ENCODE results near the gene PASK. TPM values are rescaled to one million over a fixed set of nuclear protein-coding genes. Genes with fewer than 3 reads are reported as not detected.

The PASK gene
- total RNA-seq, 2 experiments from 2014 or later = 26.8 to 84.3 TPM

GRCh38 chr2:241153616-241154015 is 4.3 kb upstream of the PASK start:
- POLR2A ChIA-PET = no interaction called here
- Histone ChIP-seq H3K27ac (ENCODE audit: low read depth, low read length, poor library complexity, severe bottlenecking) (no peak overlapping the region), H3K9me2 (ENCODE audit: insufficient read depth, low read length) (no peaks in the 10 kb centered on the region), H3K79me2 (ENCODE audit: insufficient read depth, low read depth, low read length) (peaks cover 18% of the 10 kb centered on the region; the same call in 1 of the 2 replicates), H3K36me3 (ENCODE audit: insufficient read depth, low read length) (peaks cover 33% of the 10 kb centered on the region), H3K4me1 (ENCODE audit: insufficient read depth, low read length, poor library complexity, severe bottlenecking) (peaks cover 14% of the 10 kb centered on the region), H3K9me3 (ENCODE audit: low read length) (no peaks in the 10 kb centered on the region), H4K20me1 (ENCODE audit: insufficient read depth, low read length) (peaks cover 11% of the 10 kb centered on the region), H3K4me3 (ENCODE audit: low read depth, low read length, poor library complexity, severe bottlenecking) (no peak overlapping the region), H3K4me2 (ENCODE audit: low read length) (no peak overlapping the region), H2AFZ (ENCODE audit: low read length) (no peak overlapping the region)
- no TSS peak for BruUV-seq (replicated peaks)
- no peak for DNase-seq (ENCODE audit: low spot score)
- TF ChIP-seq EZH2phosphoT487 (IDR thresholded peaks at IDR 0.05; ENCODE audit: borderline replicate concordance, low read depth, low read length) (no peak), CTCF (conservative IDR thresholded peaks at IDR 0.05; ENCODE audit: low read length) (no peak)
- CTCF ChIA-PET (ENCODE audit: unreplicated experiment) = no interaction called here
- intact Hi-C loops (cut with micrococcal nuclease; ENCODE audit: unreplicated experiment) = no loop called here

GRCh38 chr2:241151934-241152660 is 2.8 kb upstream of the PASK start:
- peaks cover 13% of the 10 kb centered on the region for H4K20me1 ChIP-seq (ENCODE audit: insufficient read depth, low read length)
- peak overlapping the region; percentile 95; the same call in 1 of the 2 replicates for H3K4me2 ChIP-seq (ENCODE audit: low read length)
- peaks cover 19% of the 10 kb centered on the region for H3K36me3 ChIP-seq (ENCODE audit: insufficient read depth, low read length)
- ChIA-PET POLR2A (interaction anchor here (0.5 to 0.9 kb wide), 2 partner anchors 11 to 140 kb away, joined by 3 read pairs; no protein-coding TSS in a partner anchor), CTCF (ENCODE audit: unreplicated experiment) (no interaction called here)
- intact Hi-C loops (cut with micrococcal nuclease; ENCODE audit: unreplicated experiment) = no loop called here
- TF ChIP-seq CTCF (conservative IDR thresholded peaks at IDR 0.05; ENCODE audit: low read length) (no peak), EZH2phosphoT487 (IDR thresholded peaks at IDR 0.05; ENCODE audit: borderline replicate concordance, low read depth, low read length) (no peak)
- DNase-seq (ENCODE audit: low spot score) = no peak
- no peak overlapping the region for H3K27ac ChIP-seq (ENCODE audit: low read depth, low read length, poor library complexity, severe bottlenecking)
- no peak overlapping the region for H2AFZ ChIP-seq (ENCODE audit: low read length)
- peaks cover 27% of the 10 kb centered on the region for H3K4me1 ChIP-seq (ENCODE audit: insufficient read depth, low read length, poor library complexity, severe bottlenecking)
- H3K9me3 ChIP-seq (ENCODE audit: low read length) = no peaks in the 10 kb centered on the region
- H3K4me3 ChIP-seq (ENCODE audit: low read depth, low read length, poor library complexity, severe bottlenecking) = no peak overlapping the region
- no TSS peak for BruUV-seq (replicated peaks)
- H3K9me2 ChIP-seq (ENCODE audit: insufficient read depth, low read length) = no peaks in the 10 kb centered on the region
- peaks cover 29% of the 10 kb centered on the region; the same call in 1 of the 2 replicates for H3K79me2 ChIP-seq (ENCODE audit: insufficient read depth, low read depth, low read length)
